HUDEP-2 (cell line): ENCODE data around the gene NUDT14.

Source experiments
- DNase-seq, 76 experiments: peaks; one replicate each; lab custom pipeline; 2025; ENCODE audit not compliant: unreplicated experiment in 76 of 76; lab: John Stamatoyannopoulos, UW

Gene NUDT14

DNA sequence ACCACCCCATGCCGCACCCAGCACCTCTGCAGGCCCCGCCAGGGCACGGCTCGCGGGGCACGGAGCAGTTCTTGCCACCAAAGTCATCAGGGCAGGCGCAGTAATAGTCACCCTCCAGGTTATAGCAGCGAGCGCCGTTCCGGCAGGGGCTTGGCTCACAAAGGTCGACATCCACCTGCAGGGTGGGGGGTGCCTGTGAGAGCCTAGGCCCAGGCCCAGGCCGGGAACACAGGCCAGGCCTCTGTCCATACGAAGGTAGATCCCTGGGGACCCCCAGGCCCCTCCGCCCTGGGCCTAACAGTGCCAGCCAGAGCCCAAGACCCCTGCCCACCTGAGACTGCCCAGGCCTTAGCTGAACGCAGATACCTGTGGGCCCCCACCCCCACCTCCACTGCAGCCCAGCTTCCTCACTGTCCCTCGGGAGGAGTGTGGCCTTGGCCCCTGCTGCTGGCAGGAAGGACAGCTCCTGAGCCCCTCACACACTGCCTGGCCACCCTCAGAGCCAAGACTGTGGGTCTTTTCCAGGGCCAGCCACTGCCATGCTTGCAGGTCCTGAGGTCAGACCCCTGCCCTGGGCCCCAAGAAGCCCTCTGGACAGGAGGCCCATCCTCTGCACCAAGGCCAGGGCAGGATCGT is 31.8 kb downstream of the NUDT14 start:
- DNase-seq = no peak

DNA sequence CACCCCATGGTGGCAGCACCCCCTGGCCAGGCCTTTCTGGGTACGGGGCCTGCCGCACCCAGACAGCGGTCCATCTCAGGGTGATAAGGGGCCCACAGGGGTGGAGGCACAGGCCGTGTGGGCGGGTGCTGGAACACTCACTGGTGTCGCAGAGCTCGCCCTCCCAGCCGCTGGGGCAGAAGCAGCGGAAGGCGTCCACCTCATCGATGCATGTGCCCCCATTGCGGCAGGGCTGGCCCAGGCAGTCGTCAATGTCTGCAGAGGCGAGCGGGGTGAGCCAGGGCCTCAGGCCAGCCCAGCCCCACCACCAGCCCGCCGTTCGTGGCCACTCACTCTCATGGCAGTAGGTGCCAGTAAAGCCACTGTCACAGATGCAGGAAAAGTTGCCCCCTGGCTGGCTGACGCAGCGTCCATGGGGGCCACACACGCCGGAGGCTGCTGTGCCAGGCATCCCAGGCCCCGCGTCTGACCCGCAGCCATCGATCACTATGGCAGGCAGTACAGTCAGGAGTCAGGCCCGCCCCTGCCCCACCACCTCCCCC is 32.4 kb downstream of the NUDT14 start:
- peak in 57 of 76 experiments; percentile 4 to 72 (median 40) for DNase-seq

DNA sequence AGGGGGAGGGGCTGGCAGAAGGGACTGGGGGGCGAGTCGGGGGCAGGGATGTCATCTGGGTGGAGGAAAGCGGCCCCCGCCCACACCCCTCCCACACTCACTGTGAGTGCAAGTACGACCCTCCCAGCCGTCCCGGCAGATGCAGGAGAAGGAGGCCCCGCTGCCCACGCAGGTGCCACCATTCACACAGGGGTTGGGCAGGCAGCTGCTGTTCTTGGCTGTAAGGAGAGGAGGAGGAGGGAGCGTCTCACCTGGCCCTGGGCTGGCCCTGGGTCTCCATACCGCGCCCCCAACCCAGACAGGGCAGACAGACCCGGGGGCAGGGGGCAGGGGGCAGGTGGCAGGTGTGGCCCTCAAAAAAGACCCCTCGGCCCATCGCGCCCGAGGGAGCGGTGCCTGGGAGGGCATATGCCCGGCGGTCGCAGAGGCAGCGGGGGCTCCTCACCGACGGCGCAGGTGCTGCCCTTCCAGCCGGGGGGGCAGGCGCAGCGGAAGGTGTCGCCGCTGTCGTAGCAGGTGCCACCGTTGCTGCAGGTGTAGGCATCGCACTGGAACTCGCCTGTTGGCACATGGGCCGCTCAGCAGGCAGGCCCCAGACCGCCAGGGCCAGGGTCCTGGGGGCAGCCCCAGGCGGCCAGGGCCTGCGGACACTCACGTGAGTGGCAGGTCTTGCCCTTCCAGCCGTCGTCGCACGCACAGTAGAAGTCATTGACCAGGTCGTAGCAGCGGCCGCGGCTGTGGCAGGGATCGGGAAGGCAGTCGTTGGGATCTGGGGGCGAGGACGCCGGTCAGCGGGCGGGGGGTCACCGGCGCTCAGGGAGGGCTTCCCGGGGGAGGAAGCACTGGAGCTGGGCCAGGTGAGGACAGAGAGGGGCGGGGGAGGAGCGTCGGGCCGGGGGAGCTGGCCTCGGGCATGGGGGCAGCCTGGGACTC is 33.2 kb downstream of the NUDT14 start:
- DNase-seq = no peak

DNA sequence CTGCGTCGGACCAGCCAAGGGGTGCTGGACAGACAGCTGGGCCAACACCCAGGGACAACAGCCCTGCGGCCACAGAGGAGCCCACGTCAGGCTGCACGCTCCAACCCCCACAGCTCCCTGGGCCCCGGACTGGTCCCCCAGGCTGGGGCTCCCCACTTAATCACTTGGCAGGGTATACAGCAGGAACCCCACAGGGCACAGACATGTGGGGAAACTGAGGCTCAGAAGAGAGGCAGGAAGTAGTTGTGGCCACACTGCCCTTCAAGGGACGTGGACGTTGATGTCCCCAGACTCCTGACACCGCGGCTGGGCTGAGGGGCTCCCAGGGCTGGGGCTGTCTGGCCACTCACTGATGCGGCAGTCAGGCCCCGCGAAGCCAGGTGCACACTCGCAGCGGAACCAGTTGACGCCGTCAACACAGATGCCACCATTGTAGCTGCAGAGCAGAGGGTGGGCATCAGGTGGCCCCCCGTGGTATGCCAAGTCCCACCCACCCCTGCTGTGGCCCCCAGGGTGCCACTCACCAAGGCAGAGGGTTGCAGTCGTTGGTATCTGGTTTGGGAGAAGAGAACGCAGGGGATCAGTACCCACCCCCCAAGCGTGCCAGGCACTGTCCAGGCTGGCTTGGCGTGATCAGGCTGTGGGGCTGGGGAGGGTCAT is 34.0 kb downstream of the NUDT14 start:
- no peak for DNase-seq

DNA sequence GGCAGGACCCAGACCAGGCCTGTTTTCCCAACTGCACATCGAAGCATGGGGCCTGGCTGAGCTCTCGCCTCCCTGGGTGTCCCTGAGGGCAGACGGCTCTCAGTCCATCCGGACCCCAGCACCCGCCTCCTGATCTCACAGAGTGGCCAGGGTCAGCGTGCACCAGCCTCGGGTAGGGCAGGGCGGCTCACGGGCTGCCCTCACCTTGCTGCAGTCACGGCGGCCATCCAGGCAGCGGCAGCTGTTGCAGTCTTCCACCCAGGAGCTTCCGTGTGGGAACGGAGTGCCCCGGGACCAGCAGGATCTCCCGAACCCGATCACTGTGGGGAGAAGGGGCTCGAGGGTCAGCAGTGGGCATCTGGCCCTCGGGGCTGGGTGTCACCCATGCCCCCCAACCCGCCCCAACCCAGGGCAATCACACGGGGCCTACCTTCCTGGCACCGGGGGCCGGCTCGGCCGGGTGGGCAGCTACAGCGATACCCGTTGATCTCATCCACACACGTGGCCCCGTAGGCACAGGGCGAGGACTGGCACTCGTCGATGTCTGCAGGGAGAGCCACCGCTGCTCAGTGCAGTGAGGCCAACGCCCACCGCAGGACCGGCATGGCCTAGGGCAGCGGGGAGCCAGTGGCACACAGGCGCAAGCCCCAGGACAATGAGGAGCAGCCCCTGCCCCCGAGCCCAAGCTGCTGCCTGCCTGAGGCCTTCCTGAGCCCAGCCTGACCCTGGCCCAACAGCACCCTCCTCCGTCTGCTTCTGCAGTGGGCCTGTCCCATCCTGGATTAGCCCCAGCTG is 34.7 kb downstream of the NUDT14 start:
- DNase-seq = no peak

DNA sequence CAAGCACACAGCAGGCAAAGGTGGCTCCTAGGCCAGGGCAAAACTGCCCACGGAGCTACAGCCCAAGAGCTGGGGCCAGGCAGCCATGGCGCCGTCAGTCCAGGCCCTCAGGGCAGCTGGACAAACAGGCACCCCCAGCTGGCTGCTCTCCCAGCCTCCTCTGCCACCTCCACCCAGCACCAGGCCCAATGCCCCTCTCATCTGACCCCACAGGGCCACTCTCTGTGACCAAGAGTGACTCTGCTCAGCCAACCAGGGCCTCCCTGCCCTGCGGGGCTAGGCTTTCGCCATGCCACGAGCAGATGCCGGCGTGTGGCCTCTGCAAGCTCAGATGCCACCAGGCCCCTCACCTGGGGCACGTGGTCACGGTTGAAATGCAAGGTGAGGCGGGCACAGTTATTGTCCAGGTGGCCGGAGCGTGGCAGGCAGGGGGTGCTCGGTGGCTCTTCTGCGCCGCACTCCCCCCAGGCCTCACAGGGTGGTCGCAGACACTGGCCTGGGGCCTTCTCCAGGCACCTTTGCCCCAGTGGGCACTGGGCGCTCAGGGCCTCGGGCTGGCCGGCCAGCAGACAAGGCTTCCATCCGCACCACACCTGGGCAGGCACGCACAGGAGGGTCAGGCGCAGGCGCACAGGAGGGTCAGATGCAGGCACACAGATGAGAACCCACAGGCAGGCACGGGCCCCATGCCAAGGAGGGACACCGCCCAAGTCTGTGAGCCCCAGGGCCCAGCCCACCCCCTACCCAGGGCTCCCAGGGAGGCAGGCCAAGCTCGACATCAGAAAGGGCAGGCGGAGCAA is 35.5 kb downstream of the NUDT14 start:
- peak in 3 of 76 experiments; percentile 2 to 12 (median 11) for DNase-seq

DNA sequence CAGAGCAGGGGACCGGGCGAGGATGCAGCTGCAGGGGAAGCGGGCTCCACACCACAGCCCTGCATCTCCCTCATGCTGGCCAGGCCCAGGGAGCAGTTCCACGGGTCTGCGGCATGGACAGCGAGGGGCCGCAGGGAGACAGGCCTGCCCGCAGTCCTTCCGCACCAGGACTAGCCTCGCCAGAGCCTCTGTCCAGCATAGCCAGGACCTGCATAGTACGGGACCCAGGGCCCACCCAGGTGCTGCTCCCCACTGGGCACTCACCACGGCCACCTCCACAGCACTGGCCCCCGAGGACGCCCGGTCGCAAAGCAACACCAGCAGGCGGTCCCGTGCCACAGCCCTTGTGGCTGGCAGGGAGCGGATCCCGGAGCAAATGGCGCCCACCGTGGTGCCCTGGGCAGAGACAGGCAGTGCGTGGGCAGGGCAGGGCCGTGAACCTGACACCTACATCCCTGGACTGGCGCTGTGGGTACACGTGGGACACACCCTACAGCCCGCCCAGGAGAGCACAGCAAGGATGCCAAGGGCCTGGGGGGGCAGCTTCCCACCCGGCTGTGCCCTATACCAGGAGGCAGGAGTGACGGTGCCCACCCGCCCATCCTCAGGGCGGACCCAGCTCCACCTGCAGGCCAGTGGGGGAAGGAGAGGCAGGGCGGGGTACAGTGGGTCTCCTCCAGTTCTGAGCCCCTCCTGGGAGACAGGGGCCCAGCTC is 36.3 kb downstream of the NUDT14 start:
- no peak for DNase-seq

DNA sequence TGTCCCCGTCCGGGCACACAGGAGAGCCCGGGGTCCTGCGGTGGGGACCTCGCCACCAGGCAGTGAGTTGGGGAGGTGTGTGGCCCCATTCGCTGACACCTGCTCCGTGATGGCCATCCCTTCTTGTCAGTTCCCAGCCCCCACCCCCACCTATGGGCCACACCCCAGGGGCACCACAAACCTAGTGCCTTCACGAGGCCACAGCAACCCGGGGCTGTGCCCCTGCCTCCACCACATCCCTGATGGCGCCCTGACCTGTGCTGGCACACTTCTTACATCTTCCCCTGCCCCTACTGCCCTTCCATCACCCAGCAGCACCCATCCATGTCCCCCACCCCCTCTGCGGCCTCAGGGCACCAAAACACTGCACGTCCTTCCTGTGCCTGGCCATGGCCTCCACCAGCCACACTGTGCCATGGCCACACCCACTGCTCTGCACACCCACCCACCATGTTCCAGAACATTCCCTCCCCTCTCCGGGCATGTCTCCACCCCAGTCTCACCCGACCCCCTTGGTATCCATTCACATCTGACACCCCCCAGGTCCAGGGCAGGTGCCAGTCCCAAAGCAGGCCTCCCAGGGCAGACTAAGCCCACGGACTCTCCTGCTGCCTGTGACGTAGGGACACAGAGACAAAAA is 37.0 kb downstream of the NUDT14 start:
- DNase-seq = no peak

DNA sequence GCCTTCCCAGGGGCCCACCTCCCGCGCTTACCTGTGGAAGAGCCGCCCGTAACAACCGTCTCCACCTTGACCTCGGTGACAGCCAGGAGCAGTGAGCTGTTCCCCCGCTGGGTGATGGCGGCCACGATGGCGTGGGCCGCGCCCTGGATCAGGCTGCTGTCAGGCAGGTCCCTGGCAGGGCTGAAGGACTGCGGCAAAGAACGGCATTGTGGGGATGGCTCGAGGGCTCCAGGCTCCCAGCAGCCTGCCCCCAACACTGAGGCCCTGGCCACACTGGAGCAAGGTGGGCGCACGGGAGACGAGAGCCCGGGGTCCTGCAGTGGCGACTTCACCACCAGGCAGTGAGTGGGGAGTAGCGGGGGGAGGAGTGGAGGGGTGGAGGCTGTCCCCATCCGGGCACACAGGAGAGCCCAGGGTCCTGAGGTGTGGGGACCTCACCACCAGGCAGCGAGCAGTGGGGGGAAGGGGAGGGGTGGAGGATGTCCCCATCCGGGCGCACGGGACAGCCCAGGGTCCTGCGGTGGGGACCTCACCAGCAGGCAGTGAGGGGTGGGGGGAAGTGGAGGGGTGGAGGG is 37.6 kb downstream of the NUDT14 start:
- DNase-seq = no peak

DNA sequence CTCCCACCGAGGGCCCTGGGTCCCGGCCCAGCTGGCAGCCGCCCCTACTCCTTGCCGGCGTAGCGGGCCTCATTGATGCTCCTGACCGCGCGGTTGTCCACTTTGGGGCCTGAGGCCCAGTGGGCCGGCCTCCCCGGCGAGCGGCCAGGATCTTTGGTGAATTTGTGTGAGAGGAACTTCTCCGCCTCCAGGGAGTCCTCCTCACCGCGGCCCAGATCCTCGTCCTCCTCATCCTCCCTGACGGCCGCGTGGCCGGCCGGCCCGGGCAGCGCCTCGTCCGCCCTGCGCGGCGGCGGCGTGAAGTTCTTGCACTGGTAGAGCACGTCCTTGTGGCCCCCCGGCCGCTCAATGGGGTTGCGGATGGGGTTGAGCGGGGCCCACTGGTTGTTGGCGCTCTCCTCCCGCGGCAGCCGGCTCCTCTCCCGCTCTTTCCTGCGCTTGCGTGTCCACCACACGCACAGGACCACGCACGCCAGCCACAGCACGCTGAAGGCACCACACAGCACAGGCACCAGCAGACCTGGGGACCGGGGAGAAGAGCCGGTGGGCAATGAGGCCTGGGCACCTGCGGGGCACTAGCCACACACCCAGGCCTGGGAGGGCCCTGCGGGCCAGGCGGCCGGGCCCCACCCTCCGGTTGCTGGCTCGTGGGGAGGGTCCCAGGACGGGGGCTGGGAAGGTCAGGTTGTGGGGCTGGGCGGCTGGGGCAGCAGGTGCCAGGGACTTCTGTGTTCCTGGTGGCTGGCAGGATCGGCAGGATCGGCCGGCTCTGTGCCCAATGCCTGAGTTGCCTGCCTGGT is 38.3 kb downstream of the NUDT14 start:
- DNase-seq = no peak

DNA sequence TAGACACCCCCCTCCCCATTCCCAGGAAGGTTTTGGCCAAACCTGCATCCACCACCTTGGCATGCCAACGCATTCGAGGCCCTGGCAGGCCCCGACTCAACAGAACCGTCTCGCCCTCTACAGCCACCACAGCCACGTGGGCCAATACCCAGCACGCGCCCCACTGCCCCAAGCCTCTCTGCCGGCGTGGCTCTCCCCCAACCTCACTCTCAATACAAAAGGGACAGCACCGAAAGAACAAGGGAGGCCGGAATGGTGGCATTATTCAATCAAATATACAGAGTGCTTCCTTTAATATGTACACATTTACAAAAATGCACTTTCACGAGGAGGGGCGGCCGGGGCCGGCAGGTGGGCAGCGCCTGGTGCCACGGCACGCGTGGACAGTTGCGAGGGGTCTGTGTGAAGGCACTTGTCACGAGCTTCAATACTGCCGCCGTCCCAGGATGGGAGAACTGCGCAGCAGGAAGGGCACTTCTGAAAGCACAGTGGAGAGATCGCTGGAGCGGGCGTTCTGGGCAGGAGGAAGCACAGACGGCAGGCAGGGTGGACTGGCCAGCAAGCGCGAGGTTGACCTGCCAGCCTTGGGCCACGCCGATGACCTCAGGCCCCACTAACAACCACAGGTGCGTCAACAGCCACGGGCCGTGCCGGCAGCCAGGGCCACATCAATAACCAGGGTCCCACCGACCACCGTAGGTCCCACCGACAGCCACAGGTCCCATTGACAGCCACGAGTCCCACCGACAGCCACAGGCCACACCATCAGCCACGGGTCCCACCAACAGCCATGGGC is 39.4 kb downstream of the NUDT14 start:
- no peak for DNase-seq

DNA sequence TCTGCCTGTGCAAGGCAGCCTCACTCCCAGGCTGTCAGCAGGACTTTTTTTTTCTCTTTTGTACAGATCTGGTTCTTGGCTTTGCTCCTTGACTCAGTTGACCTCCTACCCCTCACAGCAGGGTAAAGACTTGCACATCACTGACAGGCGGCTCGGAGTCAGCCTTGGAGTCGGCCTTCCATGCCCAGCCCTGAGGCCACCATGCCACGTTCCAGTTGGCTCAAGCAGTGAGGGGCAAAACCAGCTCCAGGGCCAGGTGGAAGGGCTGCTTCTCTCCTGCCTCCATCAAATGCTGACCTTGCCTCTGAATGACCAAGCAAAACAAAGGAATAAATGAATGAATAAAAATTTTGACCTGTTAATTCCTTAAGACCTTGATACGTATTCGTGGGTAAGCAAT is 40.1 kb downstream of the NUDT14 start:
- DNase-seq = no peak

DNA sequence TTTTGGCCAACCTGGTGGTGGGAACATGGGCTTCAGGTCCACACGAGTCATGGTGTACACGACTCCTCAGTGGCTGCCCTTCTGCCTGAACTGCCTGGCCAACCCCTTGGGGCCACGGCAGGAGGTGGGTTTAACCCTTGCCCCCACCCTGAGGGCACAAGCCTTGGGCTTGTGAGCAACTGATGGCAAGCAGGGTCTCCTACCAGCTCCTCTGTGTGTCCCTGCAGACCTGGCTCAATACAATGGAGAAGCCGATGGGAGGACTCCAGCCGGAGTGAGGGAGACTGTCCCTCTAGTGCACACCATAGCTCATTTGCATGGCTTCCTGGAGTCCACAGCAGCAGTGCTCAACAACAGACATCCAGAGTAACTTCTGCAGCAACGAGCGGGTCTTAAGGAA is 40.5 kb downstream of the NUDT14 start:
- no peak for DNase-seq

DNA sequence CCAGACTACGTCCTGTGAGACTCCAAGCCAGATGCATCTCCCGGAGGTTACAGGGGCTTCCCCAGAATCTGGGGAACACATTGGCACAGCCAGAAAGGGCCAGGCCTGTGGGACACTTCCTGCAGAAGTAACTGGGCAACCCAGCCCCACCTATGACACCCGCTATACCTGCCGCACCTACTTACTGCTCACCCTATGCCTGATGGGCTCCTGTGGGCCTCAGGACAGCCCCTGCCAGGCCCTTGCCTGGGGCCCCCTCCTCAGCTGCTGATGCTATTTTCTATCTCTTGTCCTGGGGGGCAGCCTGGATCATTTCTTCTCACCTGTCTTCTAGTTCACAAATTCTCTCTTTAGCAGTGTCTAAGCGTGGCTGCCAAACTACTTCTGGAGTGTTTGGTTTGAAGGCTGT is 41.3 kb downstream of the NUDT14 start:
- DNase-seq = no peak

DNA sequence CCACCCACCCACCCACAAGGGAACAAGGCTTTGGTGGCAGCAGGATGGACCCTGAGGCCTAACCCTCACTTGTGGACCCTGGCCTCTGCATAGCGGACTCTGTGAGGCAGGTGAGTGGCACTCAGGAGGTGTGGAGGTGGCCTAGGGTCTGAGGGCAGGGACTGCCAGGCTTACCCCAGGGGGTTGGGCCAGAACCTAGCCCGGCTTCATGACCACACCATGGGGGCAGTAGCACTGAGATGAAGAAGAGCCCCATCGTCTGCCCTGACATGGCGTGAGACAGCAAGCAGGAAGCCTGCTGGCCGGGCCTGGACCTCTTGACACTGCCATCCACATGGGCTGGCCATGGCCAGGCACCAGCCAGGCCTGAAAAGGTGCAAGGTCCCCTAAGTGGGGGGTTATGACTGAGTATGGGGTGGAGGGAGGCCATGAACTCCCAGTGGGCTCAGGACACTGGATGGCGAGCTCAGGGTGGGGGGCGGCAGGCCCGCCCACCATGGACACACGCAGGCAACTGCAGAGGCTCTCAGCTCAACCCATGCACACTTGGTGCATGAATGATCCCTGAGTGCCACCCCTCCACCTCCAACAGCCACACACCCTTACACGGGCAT is 41.8 kb downstream of the NUDT14 start:
- no peak for DNase-seq

DNA sequence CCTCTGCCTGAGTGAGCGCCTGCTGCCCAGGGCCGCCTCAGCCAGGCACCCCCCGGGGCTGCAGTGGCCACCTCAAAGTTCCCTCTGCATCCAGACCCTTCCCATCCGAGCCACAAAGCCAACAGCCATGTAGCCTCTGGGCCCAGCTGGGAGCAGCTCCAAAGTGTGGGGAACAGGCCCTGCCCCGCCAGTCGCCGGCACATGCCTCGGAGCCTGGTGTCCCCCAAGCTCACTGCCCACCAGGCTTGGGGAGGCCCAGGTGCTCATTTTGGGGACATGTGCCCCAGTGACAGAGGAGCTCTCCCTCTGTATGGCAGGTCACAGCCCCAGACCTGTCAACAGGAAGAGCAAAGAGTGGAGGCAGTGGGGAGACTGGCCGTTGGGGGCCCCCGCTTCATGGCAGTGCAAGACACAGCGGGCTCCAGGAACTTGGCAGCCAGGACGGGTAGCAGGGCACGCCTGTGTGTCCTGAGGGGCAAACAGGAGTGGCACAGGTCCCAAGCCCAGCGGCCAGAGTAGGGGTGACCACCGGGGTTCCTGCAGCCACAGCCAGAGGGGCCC is 42.5 kb downstream of the NUDT14 start:
- DNase-seq = no peak
